Right lobe of liver (tissue), 4 donors: ENCODE data around the gene TPRKB.

Source experiments
- CTCF ChIP-seq, 4 donors: fragments of 200-600 bp in 3 of 4; fragments of 450-650 bp in 1 of 4; IDR thresholded peaks; one replicate each; pipeline versions ENCODE4 v1.5.1 to v1.8.0; 2016 to 2022; ENCODE audit warnings: antibody characterized with exemption in 4 of 4, mild to moderate bottlenecking in 2 of 4
- POLR2A ChIP-seq: fragments of 450-650 bp; IDR thresholded peaks from one replicate; pipeline ENCODE4 v1.6.1; 2017; ENCODE audit warnings: antibody characterized with exemption, mild to moderate bottlenecking
- donor health status: DM: no; HTN: no; CAD: no.
- donor health status: DM: no; HTN: no; CAD: no.
- donor health status: DM: no; HTN: yes; CAD: no.

- no peak for TF ChIP-seq CTCF (IDR thresholded peaks at IDR 0.05)
- TF ChIP-seq POLR2A, result no peak
Observed at GRCh38 chr2:73698101-73698500, 39.0 kb downstream of the TPRKB start.
